Heart left ventricle (tissue), 13 donors: ENCODE results near the gene CNTRL.

Source experiments
- POLR2A ChIP-seq, 2 donors: fragments of 450-650 bp; IDR thresholded peaks; one replicate each; pipeline ENCODE4 v1.6.1; 2017; ENCODE audit warnings: antibody characterized with exemption in 2 of 2, mild to moderate bottlenecking in 2 of 2, moderate library complexity in 2 of 2
- TF ChIP-seq, protein P1 (sequence below), 12 donors: fragments of 200-600 bp; sonication (generic) in 4 of 12; IDR thresholded peaks; one replicate each; pipeline versions ENCODE4 v1.5.0 to v1.8.0; 2018 to 2022; ENCODE audit warnings: antibody characterized with exemption in 12 of 12, mild to moderate bottlenecking in 5 of 12
- donor health status: ischemic (EF 13 %, LVEDD 7.1; RV severe dilation, severe dysfunction).
- donor health status: DM: no; HTN: yes; CAD: no.
- donor health status: DM: no; HTN: no; CAD: no.
- donor health status: ischemic (EF 25% LVEDD 6.9; RV normal size, moderate dysfunction).
- donor health status: ischemic (EF 25% LVEDD 5.7; RV mildly dilated, moderate dysfunction).
- donor health status: ischemic (EF 35%, LVEDD 5.7; RV mildly dilated, moderate dysfunction).
- donor health status: nonischemic (EF 11% LVEDD 7.7; RV severe dilation, severe dysfunction).
- donor health status: DM: yes; HTN: yes; CAD: no.
- donor health status: PGD.
- donor health status: ischemic (EF 29% LVEDD 5.4; RV normal size, mild dysfunction).
- donor health status: nonischemic (EF 23%, LVEDD 6.1; RV moderate dilation, normal function).

DNA sequence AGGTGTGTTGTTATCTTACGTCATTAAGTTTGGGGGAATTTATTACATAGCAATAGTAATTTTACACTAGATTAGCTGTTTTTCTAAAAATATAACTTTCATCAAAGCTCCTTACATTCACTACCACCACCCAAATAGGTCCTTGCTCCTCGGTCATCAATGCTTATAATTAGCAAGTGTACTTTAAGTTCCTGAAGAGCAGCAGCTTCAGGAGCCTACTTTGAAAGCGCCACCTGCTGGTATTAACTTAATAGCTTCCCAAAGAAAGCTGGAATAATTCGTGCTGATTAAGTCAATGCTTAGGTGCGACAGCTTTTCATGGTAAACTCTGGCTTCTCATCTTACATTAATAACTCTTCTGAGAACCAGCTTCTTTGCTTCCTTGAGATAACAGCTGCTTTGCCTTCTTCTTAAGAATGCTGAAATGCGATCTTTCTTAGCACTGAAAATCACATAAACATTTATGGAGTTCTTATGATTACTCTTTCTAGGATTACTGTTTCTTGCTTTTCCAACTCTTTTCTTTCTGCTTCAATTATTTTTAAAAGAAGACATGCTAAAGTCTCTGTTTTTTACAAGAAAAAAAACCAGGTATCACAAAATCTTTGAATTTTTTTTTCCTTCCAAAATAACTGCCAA, 14.6 kb upstream of the CNTRL start:
- no peak for TF ChIP-seq POLR2A (IDR thresholded peaks at IDR 0.05)
- TF ChIP-seq, protein P1, sequence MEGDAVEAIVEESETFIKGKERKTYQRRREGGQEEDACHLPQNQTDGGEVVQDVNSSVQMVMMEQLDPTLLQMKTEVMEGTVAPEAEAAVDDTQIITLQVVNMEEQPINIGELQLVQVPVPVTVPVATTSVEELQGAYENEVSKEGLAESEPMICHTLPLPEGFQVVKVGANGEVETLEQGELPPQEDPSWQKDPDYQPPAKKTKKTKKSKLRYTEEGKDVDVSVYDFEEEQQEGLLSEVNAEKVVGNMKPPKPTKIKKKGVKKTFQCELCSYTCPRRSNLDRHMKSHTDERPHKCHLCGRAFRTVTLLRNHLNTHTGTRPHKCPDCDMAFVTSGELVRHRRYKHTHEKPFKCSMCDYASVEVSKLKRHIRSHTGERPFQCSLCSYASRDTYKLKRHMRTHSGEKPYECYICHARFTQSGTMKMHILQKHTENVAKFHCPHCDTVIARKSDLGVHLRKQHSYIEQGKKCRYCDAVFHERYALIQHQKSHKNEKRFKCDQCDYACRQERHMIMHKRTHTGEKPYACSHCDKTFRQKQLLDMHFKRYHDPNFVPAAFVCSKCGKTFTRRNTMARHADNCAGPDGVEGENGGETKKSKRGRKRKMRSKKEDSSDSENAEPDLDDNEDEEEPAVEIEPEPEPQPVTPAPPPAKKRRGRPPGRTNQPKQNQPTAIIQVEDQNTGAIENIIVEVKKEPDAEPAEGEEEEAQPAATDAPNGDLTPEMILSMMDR (IDR thresholded peaks at IDR 0.05): peak; percentile 55 to 84 (median 72)
